Activated T-helper 9 cell treated with anti-CD3 and anti-CD28 coated beads, Interleukin-2, amount 50 U/mL, for 16 hours (primary cell): Measurements from ENCODE around the gene EMILIN3.

Source experiments
- DNase-seq: peaks from one replicate; pipeline ENCODE4 v3.0.0-alpha.2; 2020; ENCODE audit warnings: low read depth

EMILIN3 gene, protein sequence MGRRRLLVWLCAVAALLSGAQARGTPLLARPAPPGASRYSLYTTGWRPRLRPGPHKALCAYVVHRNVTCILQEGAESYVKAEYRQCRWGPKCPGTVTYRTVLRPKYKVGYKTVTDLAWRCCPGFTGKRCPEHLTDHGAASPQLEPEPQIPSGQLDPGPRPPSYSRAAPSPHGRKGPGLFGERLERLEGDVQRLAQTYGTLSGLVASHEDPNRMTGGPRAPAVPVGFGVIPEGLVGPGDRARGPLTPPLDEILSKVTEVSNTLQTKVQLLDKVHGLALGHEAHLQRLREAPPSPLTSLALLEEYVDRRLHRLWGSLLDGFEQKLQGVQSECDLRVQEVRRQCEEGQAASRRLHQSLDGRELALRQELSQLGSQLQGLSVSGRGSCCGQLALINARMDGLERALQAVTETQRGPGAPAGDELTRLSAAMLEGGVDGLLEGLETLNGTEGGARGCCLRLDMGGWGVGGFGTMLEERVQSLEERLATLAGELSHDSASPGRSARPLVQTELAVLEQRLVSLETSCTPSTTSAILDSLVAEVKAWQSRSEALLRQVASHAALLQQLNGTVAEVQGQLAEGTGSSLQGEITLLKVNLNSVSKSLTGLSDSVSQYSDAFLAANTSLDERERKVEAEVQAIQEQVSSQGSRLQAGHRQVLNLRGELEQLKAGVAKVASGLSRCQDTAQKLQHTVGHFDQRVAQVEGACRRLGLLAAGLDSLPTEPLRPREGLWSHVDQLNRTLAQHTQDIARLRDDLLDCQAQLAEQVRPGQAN

GRCh38 chr20:41366546-41367392 lies at the start of gene EMILIN3:
Gene EMILIN3 (minus strand): TSS chr20:41366818. CDS start chr20:41366634, 184 bp downstream.
- no peak for DNase-seq

DNA sequence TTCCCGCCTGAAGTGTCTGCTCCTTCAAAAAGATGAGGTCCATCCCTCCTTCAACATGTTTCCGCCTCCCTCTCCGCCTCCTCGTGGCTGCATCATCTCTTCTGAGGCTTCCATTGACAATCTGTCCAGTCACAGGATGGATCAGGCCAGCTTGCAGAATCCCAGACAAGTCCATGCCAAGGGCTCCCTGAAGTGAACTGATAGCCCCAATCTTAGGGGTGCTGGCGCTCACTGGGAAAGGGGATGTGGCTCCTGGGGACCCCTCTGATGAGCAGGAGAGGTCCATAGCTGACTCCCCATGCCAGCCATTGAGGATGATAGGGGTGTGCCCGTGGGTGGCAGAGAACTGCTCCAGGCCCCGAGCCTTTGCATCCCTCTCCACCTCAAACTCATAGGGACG lies 48.6 kb upstream of the EMILIN3 start:
- DNase-seq, result no peak

GRCh38 chr20:41413169-41413568 lies 46.6 kb upstream of the EMILIN3 start:
- no peak for DNase-seq

- no peak for DNase-seq
Measured at GRCh38 chr20:41412324-41413120, 45.9 kb upstream of the EMILIN3 start.

- DNase-seq, result no peak
Measured at GRCh38 chr20:41411391-41411847, 44.8 kb upstream of the EMILIN3 start.

DNA sequence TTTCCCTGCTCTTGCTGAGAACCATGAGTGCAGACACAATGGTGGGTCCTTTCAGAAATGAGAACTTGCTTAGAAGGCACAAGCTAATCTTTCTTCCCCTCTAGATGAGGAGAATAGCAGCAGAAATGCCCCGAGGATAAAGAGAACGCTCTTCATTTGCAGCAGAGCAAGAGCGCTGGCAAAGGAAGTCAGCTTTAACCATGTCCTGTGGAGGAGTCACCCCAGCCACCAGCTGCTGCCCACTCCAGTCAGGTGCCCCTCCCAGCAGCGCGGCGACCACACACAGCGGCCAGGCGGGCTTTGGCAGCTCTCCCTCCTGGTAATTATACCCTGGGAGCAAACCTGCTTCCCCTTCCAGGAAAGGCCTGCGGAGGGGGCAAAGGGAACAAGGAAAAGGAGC lies 42.4 kb upstream of the EMILIN3 start:
- DNase-seq, result no peak

- DNase-seq, result no peak
Measured at GRCh38 chr20:41408156-41408794, 41.7 kb upstream of the EMILIN3 start.

GRCh38 chr20:41407607-41408006 lies 41.0 kb upstream of the EMILIN3 start:
- DNase-seq, result no peak

- DNase-seq, result no peak
Measured at GRCh38 chr20:41406896-41407444, 40.4 kb upstream of the EMILIN3 start.

- DNase-seq, result no peak
Measured at GRCh38 chr20:41406353-41406752, 39.7 kb upstream of the EMILIN3 start.

GRCh38 chr20:41405436-41405835 lies 38.8 kb upstream of the EMILIN3 start:
- no peak for DNase-seq

GRCh38 chr20:41403604-41404003 lies 37.0 kb upstream of the EMILIN3 start:
- DNase-seq, result no peak

- DNase-seq, result no peak
Measured at GRCh38 chr20:41398408-41398807, 31.8 kb upstream of the EMILIN3 start.

DNA sequence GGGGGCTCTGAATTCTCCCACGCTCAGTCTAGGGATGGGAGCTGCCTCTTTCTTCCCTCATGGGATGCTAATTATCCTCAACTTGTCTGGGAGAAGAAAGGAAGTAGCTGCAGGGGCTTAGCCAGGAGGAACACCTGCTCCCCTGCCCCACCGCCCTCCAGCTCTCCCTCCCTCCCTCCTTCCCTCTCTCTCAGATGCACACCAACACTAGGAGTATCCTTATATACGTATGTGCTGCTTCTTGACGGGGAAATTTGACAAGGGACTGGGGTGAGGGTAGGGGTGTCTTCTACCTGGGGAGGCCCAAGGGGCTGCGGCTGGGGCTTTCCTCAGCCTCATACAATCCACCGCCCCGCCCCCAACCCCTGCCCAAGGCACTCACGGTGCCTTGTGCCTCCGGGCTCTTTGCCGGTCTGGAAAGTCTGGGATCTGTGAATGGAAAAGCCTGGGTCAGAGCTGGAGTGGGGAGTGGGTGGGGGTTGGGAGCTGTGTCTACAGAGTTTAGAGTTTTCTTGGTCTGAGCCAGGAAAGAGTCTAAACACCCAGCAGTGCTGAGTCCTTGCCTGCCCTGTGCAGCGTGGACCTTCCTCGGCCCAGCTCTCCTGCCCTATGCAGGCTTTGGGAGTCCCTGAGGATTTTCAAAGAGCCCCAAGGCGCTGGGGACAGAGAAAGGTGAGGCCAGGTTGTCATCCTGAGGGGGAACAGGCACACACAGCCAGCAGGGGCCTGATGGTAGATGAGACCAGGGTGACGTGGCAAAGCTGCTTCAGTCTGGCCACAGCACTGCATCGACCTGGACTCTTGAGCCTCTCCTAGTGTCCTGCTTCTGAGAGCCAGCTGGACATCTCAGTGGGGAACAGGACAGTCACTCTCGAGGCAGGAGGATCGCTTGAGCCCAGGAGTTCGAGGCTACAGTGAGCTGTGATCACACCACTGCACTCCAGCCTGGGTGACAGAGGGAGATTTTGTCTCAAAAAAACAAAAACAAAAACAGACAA lies 29.3 kb upstream of the EMILIN3 start:
- no peak for DNase-seq

GRCh38 chr20:41394931-41395666 lies 28.5 kb upstream of the EMILIN3 start:
- no peak for DNase-seq

GRCh38 chr20:41394081-41394480 lies 27.5 kb upstream of the EMILIN3 start:
- DNase-seq, result no peak

- no peak for DNase-seq
Measured at GRCh38 chr20:41393705-41394066, 27.1 kb upstream of the EMILIN3 start.

GRCh38 chr20:41392871-41393704 lies 26.5 kb upstream of the EMILIN3 start:
- no peak for DNase-seq
